Transverse colon (tissue), 4 donors: ENCODE measurements around the gene CADM1. TPM values are rescaled to one million over a fixed set of nuclear protein-coding genes. Genes with fewer than 3 reads are reported as not detected.
A peak's percentile ranks its signal among the peaks of the same experiment; 100 is the strongest.

Source experiments
- DNase-seq: peaks from one replicate; pipeline ENCODE4 v3.0.0-alpha.2; 2019
- H3K27ac ChIP-seq, 4 donors: fragments of 200-600 bp; sonication (generic); 2 replicates each; pipeline ENCODE4 v1.5.1; 2016 to 2018; ENCODE audit warnings: inconsistent platforms in 4 of 4
- H3K27me3 ChIP-seq: fragments of 200-600 bp; sonication (generic); 2 replicates; pipeline ENCODE4 v1.5.1; 2017; ENCODE audit warnings: inconsistent platforms
- H3K36me3 ChIP-seq, 4 donors: fragments of 200-600 bp; sonication (generic); 2 replicates each; pipeline ENCODE4 v1.5.1; 2017 to 2019; ENCODE audit warnings: inconsistent platforms in 4 of 4
- H3K4me1 ChIP-seq, 4 donors: fragments of 200-600 bp; sonication (generic); 2 replicates each; pipeline ENCODE4 v1.5.1; 2017 to 2020; ENCODE audit warnings: inconsistent platforms in 4 of 4
- H3K4me3 ChIP-seq, 4 donors: fragments of 200-600 bp; sonication (generic); 1 replicate in 1 of 4; 2 replicates in 3 of 4; pipeline versions ENCODE4 v1.5.1 to v1.6.1; 2017 to 2019; ENCODE audit warnings: inconsistent platforms in 4 of 4
- H3K9me3 ChIP-seq, 2 donors: fragments of 200-600 bp; sonication (generic); 2 replicates each; pipeline ENCODE4 v1.5.1; 2017 to 2019; ENCODE audit warnings: inconsistent platforms in 2 of 2
- CTCF ChIP-seq, 5 experiments: fragments of 200-600 bp in 3 of 5; fragments of 450-650 bp in 2 of 5; sonication (generic) in 3 of 5; IDR thresholded peaks; 1 replicate in 2 of 5; 2 replicates in 3 of 5; pipeline ENCODE4 v1.5.1; 2016 to 2017; ENCODE audit warnings: antibody characterized with exemption in 5 of 5, inconsistent platforms in 3 of 5, mild to moderate bottlenecking in 2 of 5, moderate library complexity in 1 of 5
- EP300 ChIP-seq: sonication (generic); formaldehyde crosslinking; IDR thresholded peaks from one replicate; pipeline ENCODE4 v1.6.1; 2017; ENCODE audit warnings: antibody characterized with exemption, low read depth
- POLR2A ChIP-seq: fragments of 450-650 bp; IDR thresholded peaks from one replicate; pipeline ENCODE4 v1.6.1; 2016; ENCODE audit warnings: antibody characterized with exemption, mild to moderate bottlenecking, moderate library complexity
- POLR2AphosphoS5 ChIP-seq, 3 donors: sonication (generic); formaldehyde crosslinking; IDR thresholded peaks; one replicate each; pipeline ENCODE4 v1.6.1; 2016; ENCODE audit warnings: antibody characterized with exemption in 3 of 3
- WGBS, 2 donors: methylation state at CpG; one replicate each; pipeline ENCODE4 v1.1.5; 2018; ENCODE audit warnings: low coverage in 1 of 2; 5-methylcytosine and 5-hydroxymethylcytosine counted together
- in situ Hi-C, 4 donors: fragments of 200-750 bp; cut with MboI; loops; one replicate each; pipeline versions ENCODE4 v1.15.0 to v1.15.1; 2017; ENCODE audit warnings: low sequenced_read_pairs in 3 of 4, low pct_ligation_motif_present in 1 of 4, low pct_unique_long_range_greater_than_20kb in 1 of 4
- intact Hi-C: fragments of 100-400 bp; cut with DNase I; formaldehyde crosslinking; loops from one replicate; pipeline ENCODE4 v1.15.1; 2023; ENCODE audit warnings: low total_unique reads
- total RNA-seq, 4 donors: library from RNA; depleted of rRNA; stranded (reverse); fragments of >200 nt; gene quantifications; one replicate each; pipeline ENCODE4 v1.1.0, GENCODE V29; 2016

CADM1 gene
- total RNA-seq, 4 donors from 2014 or later: 2.8 to 6.4 (median 3.7) TPM

GRCh38 chr11:115425250-115425649 lies 79.0 kb downstream of the CADM1 start:
- Histone ChIP-seq H3K36me3 (no peaks in the 10 kb centered on the region), H3K4me3 (no peak overlapping the region), H3K9me3 (no peaks in the 10 kb centered on the region), H3K27me3 (peaks cover 71% of the 10 kb centered on the region), H3K27ac (no peak overlapping the region), H3K4me1 (no peaks in the 10 kb centered on the region)
- 83 to 93% methylated on average over 5 of the region's 5 CpGs for WGBS, 2 donors
- DNase-seq: no peak
- in situ Hi-C loops: no loop called here
- no peak for TF ChIP-seq POLR2AphosphoS5 (IDR thresholded peaks at IDR 0.05)
- intact Hi-C loops: no loop called here

- WGBS, 2 donors: 62 to 64% methylated on average over 2 to 7 of the region's 7 CpGs
- no peaks in the 10 kb centered on the region for H3K4me1 ChIP-seq
- TF ChIP-seq CTCF (IDR thresholded peaks at IDR 0.05) (no peak), POLR2AphosphoS5 (IDR thresholded peaks at IDR 0.05) (peak in 2 of 3 donors; percentile 17 to 21), POLR2A (no peak), EP300 (no peak)
- no peak for DNase-seq
- no peak overlapping the region for H3K4me3 ChIP-seq
- H3K27ac ChIP-seq: no peak overlapping the region
- no peaks in the 10 kb centered on the region for H3K36me3 ChIP-seq
- in situ Hi-C loops (no loop called here), intact Hi-C loops (no loop called here)
- H3K9me3 ChIP-seq: no peaks in the 10 kb centered on the region
- peaks cover 83% of the 10 kb centered on the region for H3K27me3 ChIP-seq
These were observed 80.3 kb downstream of the CADM1 start for GRCh38 chr11:115423728-115424459.

- WGBS, 2 donors: 66 to 75% methylated on average over 6 of the region's 6 CpGs
- no peak overlapping the region for H3K27ac ChIP-seq
- peaks cover 86% of the 10 kb centered on the region for H3K27me3 ChIP-seq
- intact Hi-C loops (no loop called here), in situ Hi-C loops (no loop called here)
- H3K36me3 ChIP-seq: no peaks in the 10 kb centered on the region
- H3K9me3 ChIP-seq: no peaks in the 10 kb centered on the region
- no peak overlapping the region for H3K4me3 ChIP-seq
- TF ChIP-seq POLR2A: no peak
- H3K4me1 ChIP-seq: no peaks in the 10 kb centered on the region
- DNase-seq: no peak
These were observed 82.1 kb downstream of the CADM1 start for GRCh38 chr11:115421992-115422689.

GRCh38 chr11:115421352-115421991 lies 82.7 kb downstream of the CADM1 start:
- in situ Hi-C loops: no loop called here
- no peak for DNase-seq
- Histone ChIP-seq H3K4me3 (no peak overlapping the region), H3K27me3 (peaks cover 84% of the 10 kb centered on the region), H3K36me3 (no peaks in the 10 kb centered on the region), H3K4me1 (no peaks in the 10 kb centered on the region), H3K27ac (no peak overlapping the region), H3K9me3 (no peaks in the 10 kb centered on the region)
- TF ChIP-seq CTCF (IDR thresholded peaks at IDR 0.05) (no peak), POLR2AphosphoS5 (IDR thresholded peaks at IDR 0.05) (no peak), POLR2A (no peak), EP300 (no peak)
- intact Hi-C loops: no loop called here
- 56 to 61% methylated on average over 6 to 9 of the region's 9 CpGs for WGBS, 2 donors

- Histone ChIP-seq H3K27ac (no peak overlapping the region), H3K4me3 (no peak overlapping the region), H3K4me1 (no peaks in the 10 kb centered on the region), H3K36me3 (no peaks in the 10 kb centered on the region), H3K9me3 (no peaks in the 10 kb centered on the region), H3K27me3 (peaks cover 80% of the 10 kb centered on the region)
- in situ Hi-C loops: no loop called here
- intact Hi-C loops: no loop called here
- TF ChIP-seq POLR2AphosphoS5 (IDR thresholded peaks at IDR 0.05) (no peak), CTCF (IDR thresholded peaks at IDR 0.05) (no peak), EP300 (no peak), POLR2A (no peak)
- no peak for DNase-seq
- 22 to 53% methylated on average over 4 to 5 of the region's 5 CpGs for WGBS, 2 donors
These were observed 83.7 kb downstream of the CADM1 start for GRCh38 chr11:115420505-115420904.
